ENCODE results near the gene ALKBH3.
A peak's percentile ranks its signal among the peaks of the same experiment; 100 is the strongest.

Gene ALKBH3

DNA sequence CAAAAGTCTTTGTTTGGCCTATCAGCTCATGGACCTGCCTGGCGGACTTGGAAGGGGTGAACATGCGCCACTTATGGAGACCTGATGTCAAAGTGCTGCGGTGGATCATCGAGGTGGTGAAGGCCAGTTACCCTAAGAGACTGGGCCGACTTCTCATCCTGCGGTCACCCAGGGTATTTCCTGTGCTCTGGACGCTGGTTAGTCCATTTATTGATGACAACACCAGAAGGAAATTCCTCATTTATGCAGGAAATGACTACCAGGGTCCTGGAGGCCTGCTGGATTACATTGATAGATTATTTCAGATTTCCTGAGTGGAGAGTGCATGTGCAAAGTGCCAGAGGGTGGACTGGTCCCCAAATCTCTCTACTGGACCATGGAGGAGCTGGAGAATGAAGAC, 17.9 kb downstream of the ALKBH3 start:
- no peak for DNase-seq

DNA sequence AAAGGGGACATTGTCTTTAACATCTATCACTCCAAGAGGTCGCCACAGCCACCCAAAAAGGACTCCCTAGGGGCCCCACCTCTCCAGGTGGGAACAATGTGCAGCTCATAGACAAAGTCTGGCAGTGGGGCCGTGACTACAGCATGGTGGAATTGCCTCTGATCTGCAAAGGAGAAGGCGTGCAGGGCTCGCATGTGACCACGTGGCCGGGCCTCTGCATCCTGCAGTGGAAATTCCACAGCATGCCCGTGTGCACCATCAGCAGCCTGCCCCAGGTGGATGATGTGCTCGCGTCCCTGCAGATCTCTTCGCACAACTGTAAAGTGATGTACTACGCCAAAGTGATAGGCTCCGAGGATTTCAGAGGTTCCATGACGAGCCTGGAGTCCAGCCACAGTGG, 18.5 kb downstream of the ALKBH3 start:
- DNase-seq = no peak

DNA sequence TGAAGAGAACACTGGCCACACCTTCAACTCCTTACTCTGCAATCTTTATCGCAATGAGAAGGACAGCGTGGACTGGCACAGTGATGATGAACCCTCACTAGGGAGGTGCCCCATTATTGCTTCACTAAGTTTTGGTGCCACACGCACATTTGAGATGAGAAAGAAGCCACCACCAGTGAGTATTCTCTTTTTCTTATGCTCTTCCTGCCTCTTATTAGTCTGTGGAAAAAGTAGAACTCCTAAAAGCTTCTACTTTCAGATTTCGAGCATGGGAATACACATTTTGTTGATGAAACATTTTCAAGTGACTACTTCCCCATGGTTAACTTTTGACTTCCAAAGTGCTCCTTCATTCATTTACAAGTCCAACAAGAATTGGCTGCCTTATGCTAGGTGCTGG, 20.9 kb downstream of the ALKBH3 start:
- no peak for DNase-seq

DNA sequence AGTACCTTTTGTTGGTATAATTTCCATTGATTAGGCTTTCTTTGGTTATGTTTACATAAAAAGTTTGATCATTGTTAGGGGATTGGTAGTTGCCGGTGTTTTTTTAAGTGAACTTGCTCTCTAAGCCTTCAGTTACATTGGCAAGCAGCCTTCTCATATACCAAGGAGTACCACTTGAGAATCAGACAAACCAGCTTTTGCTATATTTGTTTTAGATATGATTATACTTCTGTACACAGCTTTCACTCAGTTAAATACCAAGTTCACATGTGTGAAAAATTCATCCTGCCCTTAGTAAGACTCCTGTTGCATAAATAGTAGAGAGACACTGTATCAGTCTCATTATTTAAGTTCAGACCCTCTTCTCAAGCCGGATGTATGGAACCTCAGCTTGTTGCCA, 22.4 kb downstream of the ALKBH3 start:
- no peak for DNase-seq

DNA sequence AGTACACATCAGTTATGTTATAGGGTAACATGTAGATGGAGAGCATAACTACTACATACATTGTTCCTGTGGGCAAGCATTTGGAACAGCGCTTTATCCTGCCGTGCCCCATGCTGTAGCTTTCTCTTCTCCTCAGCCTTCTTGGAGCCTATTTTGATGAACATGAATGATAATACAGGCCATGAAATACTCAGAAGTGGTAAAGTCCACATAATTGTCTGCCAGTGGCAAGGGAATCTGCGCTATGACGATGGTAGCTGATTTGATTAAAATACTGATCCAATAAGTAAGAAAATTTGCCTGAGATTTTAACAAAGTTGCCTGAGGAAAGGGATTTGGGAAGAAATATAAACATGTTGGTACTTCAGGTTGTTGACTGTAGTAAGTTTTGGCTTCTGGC, 23.3 kb downstream of the ALKBH3 start:
- DNase-seq = no peak

DNA sequence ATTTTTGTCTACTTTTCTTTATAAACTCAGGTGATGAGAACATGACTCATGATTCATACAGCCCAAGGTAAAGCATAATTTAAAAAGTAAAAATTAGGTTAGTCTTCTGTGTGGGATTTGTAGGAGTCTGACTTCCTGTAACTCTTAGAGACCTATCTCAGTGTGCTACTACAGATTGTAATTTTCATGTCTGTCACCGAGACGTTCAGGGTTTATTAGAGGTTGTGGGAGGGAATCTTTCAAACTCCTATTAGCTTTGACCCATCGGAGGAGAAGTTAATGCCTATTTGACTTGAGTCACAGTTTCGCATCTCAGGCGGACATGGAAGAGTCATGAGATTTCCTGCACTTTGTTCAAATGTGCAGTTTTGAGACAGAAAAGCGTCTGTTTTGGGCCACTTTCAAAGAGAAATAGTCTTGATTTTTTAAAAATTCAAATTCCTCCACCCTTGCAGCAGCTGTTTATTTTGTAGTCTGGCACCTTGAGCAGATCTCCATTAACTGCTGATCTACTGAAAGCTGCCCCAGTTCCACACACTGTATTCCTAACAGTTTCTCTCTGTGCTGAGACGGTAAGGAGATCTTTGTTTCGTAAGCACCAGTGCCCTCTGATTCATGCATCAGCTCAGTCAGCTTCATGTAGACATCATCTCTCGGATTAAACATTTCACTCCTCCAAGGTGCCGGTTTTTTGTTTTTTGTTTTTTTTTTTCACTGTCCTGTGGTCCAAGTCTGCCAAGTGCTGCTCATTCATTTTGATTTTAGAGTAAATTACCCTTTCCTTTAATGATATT, 24.3 kb downstream of the ALKBH3 start:
- DNase-seq = no peak

DNA sequence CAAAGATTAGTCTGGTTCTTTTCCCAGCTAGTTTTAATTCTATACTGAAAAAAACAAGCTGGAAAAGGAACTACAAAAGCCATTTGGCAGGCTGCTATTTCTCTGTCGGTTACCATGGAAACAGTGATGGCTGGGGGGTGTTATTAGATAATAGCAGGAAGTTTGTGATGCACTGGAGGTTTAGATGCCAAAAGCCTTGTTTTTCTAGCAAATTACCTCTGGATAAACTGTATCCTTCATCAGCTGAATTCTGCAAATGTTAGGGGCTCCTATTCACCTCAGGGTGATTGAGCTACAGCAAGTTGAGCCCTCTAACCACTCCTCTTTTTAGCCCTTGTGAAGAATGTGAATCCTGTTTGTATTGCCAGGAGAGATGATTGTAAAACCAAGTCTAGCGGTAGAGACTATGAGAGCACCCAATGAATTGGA, 25.2 kb downstream of the ALKBH3 start:
- no peak for DNase-seq

DNA sequence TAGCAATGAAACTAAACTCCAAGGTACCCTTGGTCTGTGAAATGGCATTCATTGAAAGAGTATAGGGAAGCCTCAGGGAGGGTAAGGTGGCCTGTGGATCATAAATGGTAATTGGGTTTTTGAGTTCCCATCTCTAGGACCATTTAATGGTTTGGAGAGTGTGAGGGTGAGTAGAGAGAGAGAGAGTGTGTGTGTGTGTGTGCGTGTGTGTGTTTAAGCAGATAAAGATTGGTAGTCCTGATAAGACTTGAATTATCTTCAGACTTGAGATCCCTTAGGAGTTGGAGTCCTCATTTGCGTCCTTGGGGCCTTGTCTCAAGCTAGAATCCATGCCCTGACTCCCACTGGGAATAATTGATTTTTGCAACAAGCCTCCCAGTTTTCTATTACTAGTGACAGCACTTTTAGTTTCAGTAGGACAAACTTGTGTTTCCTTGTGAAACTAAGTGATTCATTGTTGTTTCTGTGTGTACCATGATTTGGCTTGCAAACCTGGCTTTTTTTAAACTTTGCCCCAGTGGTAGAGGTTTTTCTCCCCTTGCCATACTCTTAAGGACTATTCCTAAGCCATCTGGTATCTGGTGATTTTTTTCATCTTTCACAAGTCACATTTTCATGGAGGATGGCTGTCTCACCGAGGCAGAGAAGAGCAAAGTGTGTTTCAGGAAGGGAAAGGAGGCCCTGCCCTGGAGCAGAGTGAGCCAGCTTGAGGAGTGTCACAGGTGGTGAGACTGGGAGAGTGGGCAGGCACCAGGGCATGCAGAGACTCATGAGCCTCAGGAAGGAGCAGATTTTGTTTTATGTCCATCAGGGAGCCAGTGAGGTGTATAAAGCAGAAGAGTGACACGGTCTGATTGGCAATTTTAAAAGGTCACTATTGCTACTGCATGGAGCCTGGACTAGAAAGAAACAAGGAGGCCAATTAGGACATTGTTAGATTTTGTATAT, 26.7 kb downstream of the ALKBH3 start:
- DNase-seq = no peak

DNA sequence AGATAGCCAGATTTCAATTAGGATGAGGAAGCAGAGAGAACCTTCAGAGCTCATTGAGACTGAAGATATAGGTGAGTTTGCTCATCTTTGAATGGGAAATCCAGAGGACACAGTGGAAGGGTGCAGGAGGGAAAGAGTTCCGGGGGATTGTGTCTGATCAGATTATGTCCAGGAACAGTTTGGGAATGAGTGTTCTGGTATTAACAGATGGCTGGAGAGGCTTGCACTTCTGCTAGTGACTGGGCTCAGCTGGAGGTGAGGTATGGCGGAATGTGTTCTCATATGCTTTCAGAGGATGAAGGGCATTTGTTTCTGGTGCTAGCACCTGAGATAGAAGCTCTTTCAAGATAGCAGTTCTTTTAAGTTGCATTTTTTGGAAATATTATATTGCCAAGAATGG, 27.6 kb downstream of the ALKBH3 start:
- DNase-seq = no peak

DNA sequence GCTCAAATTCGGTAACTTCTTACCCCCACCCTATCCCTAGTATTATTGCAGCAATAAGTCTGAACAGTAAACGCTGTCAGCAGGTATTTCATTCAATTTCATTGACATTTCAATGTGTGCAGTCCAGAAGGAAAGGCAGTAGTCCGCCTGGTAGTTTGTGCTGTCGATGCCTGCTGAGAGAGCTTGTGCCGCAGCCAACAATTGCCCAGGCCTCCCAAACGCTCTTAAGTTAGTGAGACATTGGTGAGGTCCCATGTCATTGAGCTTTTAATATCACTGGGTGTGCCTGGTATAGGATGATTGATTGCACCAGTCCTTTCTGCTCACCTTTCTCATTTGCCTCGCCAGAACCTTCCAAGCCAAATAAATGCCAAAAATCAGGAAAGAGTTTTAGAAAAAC, 28.1 kb downstream of the ALKBH3 start:
- DNase-seq = no peak

DNA sequence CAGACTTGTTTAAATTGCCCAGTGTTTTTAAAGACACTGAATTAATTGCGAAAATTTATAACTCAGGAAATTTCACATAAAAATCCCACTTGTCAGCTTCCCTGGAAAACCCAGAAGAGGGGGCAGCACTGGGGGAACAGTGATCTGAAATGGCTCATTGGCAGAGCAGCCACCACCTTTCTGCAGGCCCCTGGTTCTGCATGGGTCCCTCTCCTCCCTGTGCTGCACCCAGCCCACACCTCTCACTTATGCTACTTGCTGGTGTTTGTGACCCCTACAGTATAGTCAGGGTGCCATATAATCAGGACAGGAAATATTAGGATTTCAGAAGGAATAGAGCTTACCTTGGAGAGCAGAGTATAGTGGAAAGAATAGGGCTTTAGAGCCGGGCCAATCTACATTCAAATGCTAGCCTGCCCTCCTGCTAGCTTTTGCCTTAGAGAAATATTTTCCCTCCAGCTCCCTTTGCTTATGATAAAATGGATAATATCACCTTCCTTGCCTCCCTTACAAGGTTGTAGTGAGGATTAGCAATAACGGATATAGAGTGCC, 33.3 kb downstream of the ALKBH3 start:
- DNase-seq = no peak

DNA sequence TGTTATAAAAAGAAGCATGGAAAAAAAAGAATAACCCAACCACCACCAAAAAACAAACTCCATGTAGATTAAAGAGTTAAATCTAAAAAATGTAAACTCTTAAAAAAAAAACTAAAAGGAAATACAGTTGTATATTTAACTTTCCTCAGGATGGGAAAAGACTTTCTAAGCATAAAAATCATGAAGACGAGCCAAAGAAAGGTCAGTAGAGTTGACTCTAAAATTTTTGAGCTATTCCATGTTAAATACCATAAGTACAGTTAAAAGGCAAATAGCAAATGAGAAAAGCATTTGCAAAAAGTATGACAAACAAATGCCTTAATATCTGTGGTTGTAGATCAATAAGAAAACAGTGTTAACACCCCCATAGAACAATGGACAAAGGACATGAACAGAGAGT, 33.8 kb downstream of the ALKBH3 start:
- DNase-seq = no peak

DNA sequence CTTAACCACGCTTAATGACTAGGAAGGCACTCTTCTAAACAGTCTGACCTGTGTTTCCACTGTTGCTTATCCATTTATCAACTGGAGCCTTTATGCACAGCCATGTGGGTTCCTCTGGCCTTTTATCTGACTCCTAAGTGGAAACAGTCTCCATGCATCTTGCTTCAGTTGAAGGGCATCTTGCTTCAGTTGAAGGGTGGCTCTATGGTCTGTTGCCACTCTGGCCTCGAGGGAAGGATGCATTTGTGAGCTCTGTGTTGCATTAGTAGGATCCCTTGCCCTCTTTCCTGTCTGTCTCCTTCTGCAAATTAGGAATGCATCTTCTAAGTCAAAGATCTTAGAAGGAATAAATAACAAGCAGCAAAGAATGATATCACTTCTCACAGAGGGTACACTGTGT, 36.0 kb downstream of the ALKBH3 start:
- no peak for DNase-seq

DNA sequence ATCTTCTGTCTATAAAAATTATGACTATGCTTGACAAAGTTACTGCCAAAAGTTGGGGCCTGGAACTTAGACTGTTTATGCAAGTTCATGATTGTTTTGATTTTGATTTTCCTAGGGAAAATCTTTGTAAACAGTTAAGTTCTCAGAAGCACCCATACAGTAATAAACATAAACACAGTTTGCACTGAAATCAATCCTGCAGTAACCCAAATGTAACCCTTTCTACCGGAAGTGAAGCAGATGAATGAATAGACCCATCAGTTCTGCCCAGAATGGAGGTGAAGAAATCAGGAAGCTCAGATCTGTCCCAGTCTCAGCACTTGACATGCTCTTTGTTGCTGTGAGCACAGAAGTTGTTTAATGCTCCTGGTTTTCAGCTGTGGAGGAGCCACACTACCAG, 37.2 kb downstream of the ALKBH3 start:
- no peak for DNase-seq

DNA sequence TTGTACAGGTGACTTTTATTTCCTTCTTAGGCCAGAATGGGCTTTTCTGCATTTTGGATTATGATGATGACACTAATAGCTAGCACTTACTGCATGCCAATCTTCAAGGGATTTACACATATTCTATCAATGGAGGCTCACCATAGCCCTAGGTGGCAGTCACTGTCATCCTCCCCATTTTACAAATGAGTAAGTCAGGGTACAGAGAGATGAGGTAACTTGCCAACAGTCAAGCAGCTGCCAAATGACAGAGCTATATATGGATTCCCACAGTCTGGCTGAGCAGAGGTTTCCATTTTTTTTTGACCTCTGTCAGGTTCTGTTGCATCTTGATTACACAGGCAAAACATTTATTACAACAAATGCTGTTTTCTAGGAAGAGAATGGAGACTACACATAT, 38.0 kb downstream of the ALKBH3 start:
- no peak for DNase-seq

DNA sequence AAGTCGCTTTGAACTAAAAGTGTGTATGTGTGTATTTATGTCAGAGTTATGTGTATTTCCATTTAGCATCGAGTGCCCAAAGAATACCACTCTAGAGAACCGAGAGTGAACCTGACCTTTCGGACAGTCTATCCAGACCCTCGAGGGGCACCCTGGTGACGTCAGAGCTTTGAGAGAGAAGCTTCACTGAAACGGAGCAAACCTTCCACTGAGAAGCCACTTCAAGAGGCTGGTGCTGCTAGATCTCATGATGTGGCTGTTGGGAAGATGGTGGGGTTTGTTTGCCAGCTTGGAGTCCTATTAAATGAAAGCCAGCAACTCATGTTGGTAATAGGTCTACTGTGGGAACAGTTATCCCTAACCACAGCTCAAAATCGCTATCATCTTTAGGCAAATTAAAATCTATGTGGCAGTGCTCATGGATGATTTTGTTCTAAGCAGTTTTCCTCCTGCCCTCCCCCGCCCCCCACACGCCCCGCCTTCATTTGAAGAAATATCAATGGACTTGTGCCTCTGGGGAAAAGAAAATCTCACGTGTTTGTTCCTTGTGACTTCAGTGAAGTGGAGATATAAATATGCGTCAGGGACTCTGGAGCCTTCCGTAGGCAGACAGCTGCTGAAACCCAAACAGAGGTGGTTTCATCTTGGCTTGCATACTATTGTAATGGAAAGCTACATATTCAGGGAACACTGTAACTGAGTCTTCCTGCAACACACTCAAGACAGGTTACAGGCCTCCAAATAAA, 39.4 kb downstream of the ALKBH3 start:
- DNase-seq = no peak

DNA sequence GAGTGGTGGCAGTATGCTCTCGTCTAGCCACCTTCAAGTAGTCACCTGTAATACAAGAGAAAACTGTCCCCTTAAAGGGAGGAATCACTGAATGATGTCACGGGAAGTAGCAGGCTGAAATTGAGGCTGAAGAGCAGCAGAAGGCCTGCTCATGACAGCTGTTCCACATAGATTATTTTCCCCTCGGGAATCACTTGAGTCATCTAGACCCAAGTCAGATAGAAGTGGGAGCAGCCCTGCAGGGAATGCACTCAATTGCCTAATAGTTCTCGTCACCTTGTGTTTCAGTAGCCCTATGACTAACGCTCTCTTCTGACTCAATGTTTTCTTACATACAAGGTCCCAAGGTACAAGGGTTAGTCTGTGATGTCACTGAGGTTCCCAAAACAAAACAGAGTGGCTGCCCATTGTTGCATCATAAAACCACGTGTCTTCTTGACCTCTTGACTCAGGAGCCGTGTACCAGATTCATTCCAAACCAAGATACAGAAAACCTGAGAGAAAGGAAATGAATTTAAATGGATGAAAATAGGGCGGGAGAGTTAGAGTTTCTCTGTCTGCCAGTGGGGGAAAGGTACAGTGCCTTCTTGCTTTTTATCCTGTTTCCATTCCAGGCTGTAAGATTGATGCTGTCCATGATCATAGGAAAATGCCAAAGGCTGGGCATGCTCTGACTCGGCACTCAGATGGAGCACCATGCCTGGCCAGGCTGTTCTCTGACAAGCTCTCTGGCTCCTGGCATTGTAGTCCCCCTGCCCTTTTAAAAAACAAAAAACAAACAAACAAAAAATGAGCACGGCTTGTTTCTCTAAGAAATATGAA, 40.2 kb downstream of the ALKBH3 start:
- DNase-seq = peak; percentile 99

DNA sequence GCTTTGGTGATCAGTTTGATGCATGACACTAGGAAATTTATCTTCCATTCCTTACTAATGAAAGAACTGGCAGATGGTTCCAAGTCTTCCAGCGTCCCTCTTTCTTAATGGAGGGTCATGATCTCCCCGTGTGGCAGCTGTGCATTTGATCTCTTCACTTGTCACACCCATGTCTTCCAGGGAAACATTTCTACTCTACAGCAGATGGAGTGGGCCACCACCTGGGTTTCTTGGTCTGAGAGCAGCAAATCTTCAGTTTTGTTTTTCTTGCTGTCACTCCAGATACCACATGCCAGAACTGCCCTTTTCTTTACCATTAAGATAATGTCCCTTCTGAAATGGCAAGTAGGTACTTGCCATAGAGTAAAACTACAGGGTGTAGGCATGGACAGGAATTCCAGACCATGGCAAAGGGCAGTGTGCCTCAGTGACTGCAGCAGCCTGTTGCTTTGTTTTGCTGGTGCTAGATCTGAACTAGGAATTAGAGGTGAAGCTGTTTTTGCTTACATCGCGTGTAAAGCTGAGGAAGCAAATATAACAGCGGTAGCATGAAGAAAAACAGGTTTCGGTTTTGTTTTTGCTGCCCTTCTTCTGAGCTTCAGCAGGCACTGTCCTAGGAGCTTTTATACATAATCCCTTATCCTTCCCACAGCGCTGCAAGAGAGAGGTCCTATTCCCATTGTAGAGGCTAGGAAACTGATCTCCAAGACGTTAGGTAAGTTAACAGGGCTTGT, 41.1 kb downstream of the ALKBH3 start:
- no peak for DNase-seq

DNA sequence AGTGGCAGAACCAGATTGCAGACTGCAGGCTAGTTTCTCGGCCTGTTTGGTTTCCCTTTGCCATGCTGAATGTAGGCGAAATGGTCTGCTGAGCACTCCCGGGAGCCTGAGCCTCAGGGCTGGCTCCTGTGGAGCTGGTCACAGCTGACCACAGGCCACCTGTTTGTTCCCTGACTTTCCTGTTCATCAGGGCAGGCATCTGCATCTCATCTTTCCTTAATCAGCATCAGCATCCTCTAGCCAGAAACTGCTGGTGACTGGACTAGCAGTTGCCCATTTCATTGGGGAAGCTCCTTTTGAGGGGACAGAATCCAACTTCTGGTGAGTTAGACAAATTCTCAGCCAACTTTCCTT, 41.6 kb downstream of the ALKBH3 start:
- no peak for DNase-seq

DNA sequence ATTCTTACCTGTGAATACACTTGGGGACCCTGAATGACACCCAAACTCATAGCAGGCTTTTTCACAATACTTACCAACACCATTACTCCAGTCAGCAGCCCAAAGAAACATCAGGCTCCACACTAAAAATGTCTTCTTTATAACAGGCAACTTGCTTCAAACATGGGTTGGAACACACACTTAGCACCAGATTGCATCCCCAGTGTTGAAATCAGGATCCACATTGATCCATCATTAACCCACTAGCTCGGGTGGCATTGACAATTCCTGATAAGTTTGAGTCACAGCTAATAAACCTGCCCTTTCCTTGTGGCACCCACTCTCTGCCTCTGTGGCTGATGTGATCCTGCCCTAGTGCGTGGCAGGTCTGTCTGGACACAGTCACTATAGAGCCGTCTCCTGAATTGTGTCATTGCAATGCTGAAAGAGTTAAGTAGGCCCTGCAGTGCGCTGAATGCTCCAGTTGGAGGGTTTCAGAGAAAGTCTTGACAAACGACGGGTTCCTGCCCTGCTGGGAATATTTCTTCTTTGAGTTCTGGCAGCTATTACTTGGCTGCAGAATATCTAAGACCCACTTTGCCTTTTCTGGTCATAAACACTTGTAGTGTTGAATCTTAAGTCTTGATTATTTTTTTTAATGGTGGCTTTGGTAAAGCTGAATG, 42.2 kb downstream of the ALKBH3 start:
- DNase-seq = no peak

Measured in NCI-H226 (cell line).